T-cell (primary cell): ENCODE data around the gene MPHOSPH6. TPM values are rescaled to one million over a fixed set of nuclear protein-coding genes. Genes with fewer than 3 reads are reported as not detected.

Experiments
- ATAC-seq, 4 experiments: fragments of 200-7000 bp in 3 of 4; fragments of 150-1000 bp in 1 of 4; cut with Tn5 transposase; replicated peaks in 1 of 4; 1 replicate in 3 of 4; 2 replicates in 1 of 4; pipeline ENCODE4 v1.10.0; 2021; ENCODE audit warnings: moderate library complexity in 3 of 4, mild to moderate bottlenecking in 2 of 4, moderate number of reproducible peaks in 1 of 4
- CTCF ChIA-PET, 2 donors: fragments of 300-600 bp; sonication (Branson Sonifier 250); formaldehyde crosslinking; loops; one replicate each; lab custom pipeline; 2022; ENCODE audit warnings: antibody characterized with exemption in 2 of 2; lab: Charles Lee
- POLR2A ChIA-PET, 2 donors: fragments of 300-600 bp; sonication (Branson Sonifier 250); formaldehyde crosslinking; loops; one replicate each; lab custom pipeline; 2022; ENCODE audit warnings: antibody characterized with exemption in 2 of 2; lab: Charles Lee
- DNase-seq, 35 experiments: peaks; one replicate each; pipeline versions ENCODE4 v3.0.0 to v3.0.0-alpha.2; 2013 to 2023
- H3K27ac ChIP-seq: one replicate; pipeline ENCODE4 v1.5.1; 2013; ENCODE audit warnings: low read length
- H3K27me3 ChIP-seq, 2 experiments: replicated peaks in 1 of 2; 1 replicate in 1 of 2; 2 replicates in 1 of 2; pipeline versions ENCODE4 v1.6.1 to v1.7.0; 2013; ENCODE audit warnings: low read length in 1 of 2, mixed read lengths in 1 of 2; ENCODE audit not compliant: control insufficient read depth in 2 of 2, insufficient read depth in 2 of 2; ENCODE audit errors: extremely low read depth in 1 of 2
- H3K36me3 ChIP-seq, 2 donors: 1 replicate in 1 of 2; 2 replicates in 1 of 2; pipeline versions ENCODE4 v1.6.1 to v1.7.0; 2013; ENCODE audit warnings: low read length in 1 of 2; ENCODE audit not compliant: control insufficient read depth in 2 of 2, insufficient read depth in 1 of 2; ENCODE audit errors: extremely low read depth in 1 of 2
- H3K4me1 ChIP-seq, 2 experiments: 1 replicate in 1 of 2; 2 replicates in 1 of 2; pipeline versions ENCODE4 v1.6.1 to v1.7.0; 2013; ENCODE audit warnings: low read length in 2 of 2, mixed read lengths in 1 of 2; ENCODE audit not compliant: insufficient read depth in 2 of 2, control insufficient read depth in 1 of 2; ENCODE audit errors: extremely low read depth in 1 of 2
- H3K4me3 ChIP-seq, 2 donors: 1 replicate in 1 of 2; 2 replicates in 1 of 2; pipeline versions ENCODE4 v1.5.1 to v1.7.0; 2013; ENCODE audit warnings: mild to moderate bottlenecking in 2 of 2, low read length in 1 of 2, moderate library complexity in 1 of 2; ENCODE audit not compliant: control insufficient read depth in 1 of 2; ENCODE audit errors: extremely low read depth in 1 of 2
- H3K9me3 ChIP-seq: 2 replicates; pipeline ENCODE4 v1.7.0; 2013
- H3K27ac Mint-ChIP-seq, 2 donors: one replicate each; pipeline ENCODE4 v1.8.0; 2020 to 2021; ENCODE audit warnings: mild to moderate bottlenecking in 2 of 2, mixed read lengths in 2 of 2
- H3K27me3 Mint-ChIP-seq, 2 donors: one replicate each; pipeline ENCODE4 v1.8.0; 2021 to 2022; ENCODE audit warnings: mixed read lengths in 2 of 2
- H3K36me3 Mint-ChIP-seq: one replicate; pipeline ENCODE4 v1.8.0; 2021; ENCODE audit warnings: mixed read lengths
- H3K4me1 Mint-ChIP-seq, 3 donors: one replicate each; pipeline ENCODE4 v1.8.0; 2020 to 2022; ENCODE audit warnings: mixed read lengths in 3 of 3, mild to moderate bottlenecking in 1 of 3
- H3K4me3 Mint-ChIP-seq, 3 donors: one replicate each; pipeline ENCODE4 v1.8.0; 2020 to 2022; ENCODE audit warnings: mild to moderate bottlenecking in 3 of 3, mixed read lengths in 3 of 3, moderate library complexity in 3 of 3
- H3K9me3 Mint-ChIP-seq, 3 donors: one replicate each; pipeline ENCODE4 v1.8.0; 2020 to 2022; ENCODE audit warnings: mixed read lengths in 3 of 3
- WGBS: methylation state at CpG from one replicate; pipeline ENCODE4 v1.1.5; 2013; ENCODE audit warnings: missing lambda C conversion rate; ENCODE audit not compliant: insufficient coverage; 5-methylcytosine and 5-hydroxymethylcytosine counted together
- total RNA-seq, 35 experiments: library from RNA in 6 of 35; stranded (reverse) in 6 of 35; fragments of 120-200 nt in 1 of 35; gene quantifications; one replicate each; pipeline versions ENCODE4 v1.2.1 to v1.2.4 and lab custom pipeline; 2013 to 2026

The MPHOSPH6 gene
- total RNA-seq, 5 donors from 2014 or later (not counting 1 experiment from before 2014, with no cell fraction given), result 12.0 to 28.9 (median 19.0) TPM

- Mint-ChIP-seq H3K27ac (no peak overlapping the region), H3K36me3 (no peaks in the 10 kb centered on the region), H3K9me3 (no peaks in the 10 kb centered on the region), H3K4me3 (no peak overlapping the region), H3K4me1 (peaks cover 0 to 10% (median 2%) of the 10 kb centered on the region in 3 donors), H3K27me3 (no peaks in the 10 kb centered on the region)
- Histone ChIP-seq H3K27ac (no peak overlapping the region), H3K4me1 (no peaks in the 10 kb centered on the region), H3K9me3 (no peaks in the 10 kb centered on the region), H3K27me3 (peaks cover 0 to 4% of the 10 kb centered on the region in 2 experiments), H3K4me3 (no peak overlapping the region), H3K36me3 (no peaks in the 10 kb centered on the region)
- 42% methylated on average over 3 of the region's 6 CpGs for WGBS
- ChIA-PET CTCF (interaction anchor here in 1 of 2 donors (0.6 kb wide), 1 partner anchor 187 kb away, joined by 3 read pairs; no protein-coding TSS in a partner anchor), POLR2A (no interaction called here)
- DNase-seq (no peak), ATAC-seq (no peak)
Observed at GRCh38 chr16:82108774-82109173, 61.2 kb downstream of the MPHOSPH6 start.

GRCh38 chr16:82108100-82108499 is 61.9 kb downstream of the MPHOSPH6 start:
- Mint-ChIP-seq H3K27me3 (no peaks in the 10 kb centered on the region), H3K9me3 (no peaks in the 10 kb centered on the region), H3K27ac (no peak overlapping the region), H3K4me3 (no peak overlapping the region), H3K36me3 (no peaks in the 10 kb centered on the region), H3K4me1 (peaks cover 0 to 10% (median 2%) of the 10 kb centered on the region in 3 donors)
- ChIA-PET POLR2A (no interaction called here), CTCF (no interaction called here)
- no peak overlapping the region for H3K4me3 ChIP-seq
- WGBS, result no CpG with 5 or more reads among the region's 2 CpGs
- H3K27ac ChIP-seq, result no peak overlapping the region
- no peaks in the 10 kb centered on the region for H3K4me1 ChIP-seq
- DNase-seq (no peak), ATAC-seq (no peak)
- no peaks in the 10 kb centered on the region for H3K9me3 ChIP-seq
- peaks cover 0 to 4% of the 10 kb centered on the region in 2 experiments for H3K27me3 ChIP-seq
- H3K36me3 ChIP-seq, result no peaks in the 10 kb centered on the region

- Histone ChIP-seq H3K9me3 (no peaks in the 10 kb centered on the region), H3K4me1 (no peaks in the 10 kb centered on the region), H3K36me3 (no peaks in the 10 kb centered on the region), H3K4me3 (no peak overlapping the region), H3K27me3 (no peaks in the 10 kb centered on the region), H3K27ac (no peak overlapping the region)
- Mint-ChIP-seq H3K27me3 (peaks cover 1 to 8% of the 10 kb centered on the region in 2 donors), H3K4me1 (peaks cover 0 to 10% (median 2%) of the 10 kb centered on the region in 3 donors), H3K9me3 (peaks cover 0 to under 1% (median 0%) of the 10 kb centered on the region in 3 donors), H3K4me3 (no peak overlapping the region), H3K36me3 (no peaks in the 10 kb centered on the region), H3K27ac (no peak overlapping the region)
- no peak for DNase-seq
- no peak for ATAC-seq
- ChIA-PET CTCF (no interaction called here), POLR2A (no interaction called here)
- WGBS, result 92% methylated on average over 8 of the region's 8 CpGs
Observed at GRCh38 chr16:82105107-82105506, 64.9 kb downstream of the MPHOSPH6 start.

Other genes starting within 250 kb of the MPHOSPH6 start
- gene SDR42E1, start 158.8 kb downstream of the MPHOSPH6 start, total RNA-seq, result 1 to 10 TPM; 3.0 to 7.4 (median 5.0) TPM
- not detected for gene HSD17B2, start 135.0 kb downstream of the MPHOSPH6 start, total RNA-seq